CD14-positive monocyte (primary cell): ENCODE measurements around the gene ATG13. TPM values are rescaled to one million over a fixed set of nuclear protein-coding genes. Genes with fewer than 3 reads are reported as not detected.

Source experiments
- DNase-seq, 3 donors: peaks; one replicate each; pipeline ENCODE4 v3.0.0-alpha.2; 2011 to 2022
- H2AFZ ChIP-seq: 2 replicates; pipeline ENCODE4 v1.6.0; 2012; ENCODE audit warnings: mild to moderate bottlenecking, low read depth, low read length, inconsistent platforms; ENCODE audit not compliant: insufficient read depth, poor library complexity, severe bottlenecking
- H3K27ac ChIP-seq, 2 donors: 1 replicate in 1 of 2; 2 replicates in 1 of 2; pipeline ENCODE4 v1.5.1; 2012 to 2013; ENCODE audit warnings: low read length in 2 of 2, control low read depth in 1 of 2, inconsistent platforms in 1 of 2, low read depth in 1 of 2, mild to moderate bottlenecking in 1 of 2
- H3K27me3 ChIP-seq, 2 donors: one replicate each; pipeline versions ENCODE4 v1.6.0 to v1.6.1; 2011 to 2013; ENCODE audit warnings: low read length in 2 of 2; ENCODE audit not compliant: control insufficient read depth in 2 of 2, insufficient read depth in 2 of 2
- H3K36me3 ChIP-seq, 2 donors: replicated peaks in 1 of 2; 1 replicate in 1 of 2; 2 replicates in 1 of 2; pipeline versions ENCODE4 v1.5.1 to v1.6.1; 2012 to 2013; ENCODE audit warnings: low read length in 2 of 2, control low read depth in 1 of 2, inconsistent platforms in 1 of 2, mild to moderate bottlenecking in 1 of 2; ENCODE audit not compliant: insufficient read depth in 2 of 2, control insufficient read depth in 1 of 2
- H3K4me1 ChIP-seq, 2 donors: 1 replicate in 1 of 2; 2 replicates in 1 of 2; pipeline versions ENCODE4 v1.5.1 to v1.6.1; 2012 to 2013; ENCODE audit warnings: low read length in 2 of 2, control low read depth in 1 of 2, inconsistent platforms in 1 of 2, mild to moderate bottlenecking in 1 of 2, moderate library complexity in 1 of 2; ENCODE audit not compliant: insufficient read depth in 2 of 2, control insufficient read depth in 1 of 2
- H3K4me2 ChIP-seq: replicated peaks from 2 replicates; pipeline ENCODE3; 2012; ENCODE audit warnings: low read length, moderate library complexity, mild to moderate bottlenecking; ENCODE audit not compliant: poor library complexity, severe bottlenecking; ENCODE audit errors: extremely low read depth
- H3K4me3 ChIP-seq, 3 experiments: fragments of 200-600 bp in 1 of 3; sonication (generic) in 1 of 3; replicated peaks in 1 of 3; 1 replicate in 2 of 3; 2 replicates in 1 of 3; pipeline ENCODE4 v1.5.1; 2011 to 2013; ENCODE audit warnings: low read length in 3 of 3, mild to moderate bottlenecking in 3 of 3, control low read depth in 2 of 3, low read depth in 2 of 3, inconsistent platforms in 1 of 3, moderate library complexity in 1 of 3
- H3K79me2 ChIP-seq: 2 replicates; pipeline ENCODE4 v1.6.0; 2012; ENCODE audit warnings: mild to moderate bottlenecking, control low read depth, inconsistent platforms, low read length, moderate library complexity; ENCODE audit not compliant: insufficient read depth
- H3K9ac ChIP-seq: 2 replicates; pipeline ENCODE4 v1.6.0; 2017; ENCODE audit warnings: low read length, mild to moderate bottlenecking; ENCODE audit not compliant: insufficient read depth, poor library complexity, severe bottlenecking
- H3K9me3 ChIP-seq, 2 donors: replicated peaks in 1 of 2; 1 replicate in 1 of 2; 2 replicates in 1 of 2; pipeline versions ENCODE4 v1.5.1 to v1.6.1; 2012 to 2013; ENCODE audit warnings: low read length in 2 of 2, control low read depth in 1 of 2; ENCODE audit not compliant: control insufficient read depth in 1 of 2, insufficient read depth in 1 of 2
- H4K20me1 ChIP-seq: 2 replicates; pipeline ENCODE4 v1.6.0; 2012; ENCODE audit warnings: mild to moderate bottlenecking, low read length, control low read depth, moderate library complexity; ENCODE audit not compliant: insufficient read depth
- H3K27ac Mint-ChIP-seq, 7 donors: one replicate each; pipeline ENCODE4 v1.8.0; 2020; ENCODE audit warnings: mild to moderate bottlenecking in 7 of 7, mixed read lengths in 7 of 7, moderate library complexity in 6 of 7, inconsistent platforms in 2 of 7
- H3K27me3 Mint-ChIP-seq, 3 donors: one replicate each; pipeline ENCODE4 v1.8.0; 2021 to 2022; ENCODE audit warnings: low read depth in 3 of 3, mild to moderate bottlenecking in 3 of 3, mixed read lengths in 3 of 3, moderate library complexity in 3 of 3, inconsistent platforms in 1 of 3
- H3K36me3 Mint-ChIP-seq, 2 donors: one replicate each; pipeline ENCODE4 v1.8.0; 2020; ENCODE audit warnings: mixed read lengths in 2 of 2, inconsistent platforms in 1 of 2, mild to moderate bottlenecking in 1 of 2
- H3K4me1 Mint-ChIP-seq: one replicate; pipeline ENCODE4 v1.8.0; 2020; ENCODE audit warnings: mild to moderate bottlenecking, mixed read lengths
- H3K4me3 Mint-ChIP-seq, 2 donors: one replicate each; pipeline ENCODE4 v1.8.0; 2020; ENCODE audit warnings: mild to moderate bottlenecking in 2 of 2, mixed read lengths in 2 of 2, moderate library complexity in 1 of 2
- H3K9me3 Mint-ChIP-seq, 7 donors: one replicate each; pipeline ENCODE4 v1.8.0; 2020 to 2022; ENCODE audit warnings: mixed read lengths in 7 of 7, mild to moderate bottlenecking in 6 of 7, moderate library complexity in 6 of 7, inconsistent platforms in 2 of 7
- WGBS: methylation state at CpG from one replicate; pipeline ENCODE4 v1.1.5; 2013; ENCODE audit warnings: missing lambda C conversion rate; ENCODE audit not compliant: insufficient coverage; 5-methylcytosine and 5-hydroxymethylcytosine counted together
- intact Hi-C, 2 donors: fragments of 100-400 bp; cut with micrococcal nuclease; formaldehyde crosslinking; loops; one replicate each; pipeline versions ENCODE4 v1.15.0 to v1.15.1; 2023
- polyA plus RNA-seq, 3 donors: library from polyadenylated mRNA; depleted of rRNA in 1 of 3; unstranded in 2 of 3; stranded (reverse) in 1 of 3; fragments of 300-500 nt in 2 of 3; fragments of >200 nt in 1 of 3; fragmentation: Illumina TruSeq in 2 of 3; gene quantifications; 1 replicate in 2 of 3; 2 replicates in 1 of 3; pipeline ENCODE4 v1.2.3, GENCODE V29; 2012 to 2021
- TF ChIP-seq, protein P1 (sequence below): fragments of 200-600 bp; IDR thresholded peaks from one replicate; pipeline ENCODE4 v1.8.0; 2022; ENCODE audit warnings: antibody characterized with exemption, mild to moderate bottlenecking

Gene ATG13
- polyA plus RNA-seq, 3 donors, result 33.7 to 55.5 (median 51.2) TPM

DNA sequence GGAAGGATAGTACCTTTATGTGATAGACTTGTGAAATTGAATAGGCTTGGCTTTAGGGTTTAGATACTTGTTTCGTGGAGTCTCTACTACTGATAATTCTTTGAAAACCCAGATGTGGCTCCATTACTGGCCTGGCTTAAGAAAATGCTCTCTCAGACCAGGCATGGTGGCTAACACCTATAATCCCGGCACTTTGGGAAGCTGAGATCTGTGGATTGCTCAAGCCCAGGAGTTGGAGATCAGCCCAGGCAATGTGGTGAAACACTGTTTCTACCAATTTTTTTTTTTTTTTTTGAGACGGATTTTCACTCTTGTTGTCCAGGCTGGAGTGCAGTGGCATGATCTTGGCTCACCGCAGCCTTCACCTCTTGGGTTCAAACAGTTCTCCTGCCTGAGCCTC, 40.9 kb downstream of the ATG13 start:
- intact Hi-C loops, result no loop called here
- 41% methylated on average over 3 of the region's 4 CpGs for WGBS
- Histone ChIP-seq H2AFZ (no peak overlapping the region), H3K4me1 (peaks cover 14 to 17% of the 10 kb centered on the region in 2 donors), H3K9ac (no peak overlapping the region), H3K27me3 (no peaks in the 10 kb centered on the region), H3K9me3 (no peaks in the 10 kb centered on the region), H4K20me1 (peaks cover under 1% of the 10 kb centered on the region), H3K79me2 (peaks cover 8% of the 10 kb centered on the region), H3K4me2 (no peak overlapping the region), H3K4me3 (no peak overlapping the region), H3K27ac (peak overlapping the region in 1 of 2 donors; percentile 33), H3K36me3 (peaks cover 69 to 94% of the 10 kb centered on the region in 2 donors)
- no peaks in the 10 kb centered on the region for H3K9me3 Mint-ChIP-seq
- peak overlapping the region in 6 of 7 donors; percentile 25 to 82 (median 51) for H3K27ac Mint-ChIP-seq
- H3K36me3 Mint-ChIP-seq, result peaks cover 68 to 95% of the 10 kb centered on the region in 2 donors
- TF ChIP-seq, protein P1, sequence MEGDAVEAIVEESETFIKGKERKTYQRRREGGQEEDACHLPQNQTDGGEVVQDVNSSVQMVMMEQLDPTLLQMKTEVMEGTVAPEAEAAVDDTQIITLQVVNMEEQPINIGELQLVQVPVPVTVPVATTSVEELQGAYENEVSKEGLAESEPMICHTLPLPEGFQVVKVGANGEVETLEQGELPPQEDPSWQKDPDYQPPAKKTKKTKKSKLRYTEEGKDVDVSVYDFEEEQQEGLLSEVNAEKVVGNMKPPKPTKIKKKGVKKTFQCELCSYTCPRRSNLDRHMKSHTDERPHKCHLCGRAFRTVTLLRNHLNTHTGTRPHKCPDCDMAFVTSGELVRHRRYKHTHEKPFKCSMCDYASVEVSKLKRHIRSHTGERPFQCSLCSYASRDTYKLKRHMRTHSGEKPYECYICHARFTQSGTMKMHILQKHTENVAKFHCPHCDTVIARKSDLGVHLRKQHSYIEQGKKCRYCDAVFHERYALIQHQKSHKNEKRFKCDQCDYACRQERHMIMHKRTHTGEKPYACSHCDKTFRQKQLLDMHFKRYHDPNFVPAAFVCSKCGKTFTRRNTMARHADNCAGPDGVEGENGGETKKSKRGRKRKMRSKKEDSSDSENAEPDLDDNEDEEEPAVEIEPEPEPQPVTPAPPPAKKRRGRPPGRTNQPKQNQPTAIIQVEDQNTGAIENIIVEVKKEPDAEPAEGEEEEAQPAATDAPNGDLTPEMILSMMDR, result no peak
- peaks cover 0 to 1% (median 0%) of the 10 kb centered on the region in 3 donors for H3K27me3 Mint-ChIP-seq
- peaks cover 26% of the 10 kb centered on the region for H3K4me1 Mint-ChIP-seq
- H3K4me3 Mint-ChIP-seq, result no peak overlapping the region
- DNase-seq, result no peak

DNA sequence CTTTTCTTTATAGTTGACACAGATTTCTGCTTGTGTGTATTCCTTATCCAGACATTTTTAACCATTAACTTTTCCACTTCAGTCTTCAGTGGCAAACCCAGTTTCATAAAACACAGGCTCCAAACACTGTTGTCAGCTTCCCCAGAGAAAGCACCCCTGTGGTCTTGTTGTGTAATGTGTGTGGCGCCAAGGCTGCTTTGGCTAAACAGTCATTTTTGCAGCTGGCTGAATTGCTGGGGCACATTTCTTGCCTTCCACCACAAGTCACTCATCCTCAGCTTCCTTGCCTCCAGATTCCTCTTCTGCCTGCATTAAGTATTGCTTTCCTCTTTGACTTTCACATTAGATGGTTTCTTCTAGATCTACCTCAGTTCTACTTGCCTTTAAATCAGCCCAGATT, 42.6 kb downstream of the ATG13 start:
- peak overlapping the region in 1 of 2 donors; percentile 67 for H3K27ac ChIP-seq
- no peak overlapping the region for H3K4me2 ChIP-seq
- no peak overlapping the region for H3K4me3 Mint-ChIP-seq
- H3K9me3 ChIP-seq, result no peaks in the 10 kb centered on the region
- TF ChIP-seq, protein P1, result no peak
- no peak overlapping the region for H3K9ac ChIP-seq
- H4K20me1 ChIP-seq, result peaks cover 5% of the 10 kb centered on the region
- intact Hi-C loops, result no loop called here
- peaks cover 8% of the 10 kb centered on the region for H3K79me2 ChIP-seq
- peaks cover 74 to 94% of the 10 kb centered on the region in 2 donors for H3K36me3 ChIP-seq
- H3K9me3 Mint-ChIP-seq, result no peaks in the 10 kb centered on the region
- H3K36me3 Mint-ChIP-seq, result peaks cover 78 to 98% of the 10 kb centered on the region in 2 donors
- no CpG with 5 or more reads among the region's 1 CpG for WGBS
- peaks cover 26% of the 10 kb centered on the region for H3K4me1 Mint-ChIP-seq
- no peaks in the 10 kb centered on the region for H3K27me3 ChIP-seq
- peak in 1 of 3 donors; percentile 20 for DNase-seq
- peaks cover 0 to 1% (median 0%) of the 10 kb centered on the region in 3 donors for H3K27me3 Mint-ChIP-seq
- peak overlapping the region in 6 of 7 donors; percentile 0 to 82 (median 46) for H3K27ac Mint-ChIP-seq
- no peak overlapping the region for H2AFZ ChIP-seq
- H3K4me1 ChIP-seq, result peaks cover 14 to 17% of the 10 kb centered on the region in 2 donors
- H3K4me3 ChIP-seq, result no peak overlapping the region
